GM23248 (cell line): ENCODE measurements around the gene NAA40.

Source experiments
- EZH2 ChIP-seq: fragments of 200-600 bp; sonication (generic); IDR thresholded peaks from 2 replicates; pipeline ENCODE4 v1.6.1; 2018; ENCODE audit warnings: antibody characterized with exemption, mild to moderate bottlenecking; ENCODE audit not compliant: insufficient read depth, poor library complexity, severe bottlenecking
- EZH2phosphoT487 ChIP-seq: fragments of 200-600 bp; sonication (generic); IDR thresholded peaks from 2 replicates; pipeline ENCODE4 v1.6.1; 2018; ENCODE audit warnings: antibody characterized with exemption, moderate library complexity, mild to moderate bottlenecking, low read depth; ENCODE audit not compliant: insufficient read depth

DNA sequence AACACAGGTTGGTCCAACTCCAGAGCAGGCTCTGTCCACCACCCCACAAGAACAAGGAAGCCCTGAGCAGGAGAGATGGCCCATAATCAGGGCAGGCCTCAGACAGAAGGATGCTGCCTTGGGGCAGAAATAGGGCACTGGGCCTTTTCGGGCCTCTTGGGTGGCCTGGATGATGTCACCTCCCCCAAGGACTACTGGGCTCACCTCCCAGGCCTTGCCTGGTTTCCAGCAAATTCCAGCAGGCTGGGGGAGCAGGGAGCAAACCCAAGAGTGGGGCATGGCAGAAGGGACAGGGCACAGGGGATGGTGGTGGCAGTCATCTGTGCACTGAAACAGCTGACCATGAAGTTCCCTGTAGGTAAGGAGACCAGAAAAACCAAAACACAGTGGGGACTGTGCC is 5.3 kb upstream of the NAA40 start:
- TF ChIP-seq EZH2 (no peak), EZH2phosphoT487 (no peak)
